Fibroblast of skin of left biceps (primary cell): ENCODE data around the gene NUP205.
A peak's percentile ranks its signal among the peaks of the same experiment; 100 is the strongest.
"Not testable (repeated sequence)": the region's sequence is repeated elsewhere in the genome, so short reads cannot be mapped to it uniquely, and the experiment has no call there.

Experiments used
- DNase-seq, 2 experiments: peaks; one replicate each; pipeline ENCODE4 v3.0.0-alpha.2; 2013; ENCODE audit warnings: low read depth in 2 of 2

The NUP205 gene

GRCh38 chr7:135667626-135668025 lies 109.9 kb downstream of the NUP205 start:
- not testable (repeated sequence) for DNase-seq

GRCh38 chr7:135668852-135669395 lies 111.2 kb downstream of the NUP205 start:
- DNase-seq, result not testable (repeated sequence)

GRCh38 chr7:135669774-135670173 lies 112.1 kb downstream of the NUP205 start:
- no peak for DNase-seq

- no peak for DNase-seq
These were observed 112.5 kb downstream of the NUP205 start for GRCh38 chr7:135670179-135670578.

- peak in 1 of 2 experiments; percentile 41 for DNase-seq
These were observed 115.0 kb downstream of the NUP205 start for GRCh38 chr7:135672560-135673359.

- DNase-seq, result no peak
These were observed 115.6 kb downstream of the NUP205 start for GRCh38 chr7:135673360-135673706.

- peak in 1 of 2 experiments; percentile 38 for DNase-seq
These were observed 121.2 kb downstream of the NUP205 start for GRCh38 chr7:135678612-135679575.

- no peak for DNase-seq
These were observed 124.0 kb downstream of the NUP205 start for GRCh38 chr7:135681762-135682161.

- no peak for DNase-seq
These were observed 124.5 kb downstream of the NUP205 start for GRCh38 chr7:135682191-135682590.

- no peak for DNase-seq
These were observed 125.9 kb downstream of the NUP205 start for GRCh38 chr7:135683609-135684008.

- no peak for DNase-seq
These were observed 126.4 kb downstream of the NUP205 start for GRCh38 chr7:135684136-135684535.

- no peak for DNase-seq
These were observed 127.0 kb downstream of the NUP205 start for GRCh38 chr7:135684699-135685098.

GRCh38 chr7:135685306-135686084 lies 127.8 kb downstream of the NUP205 start:
- no peak for DNase-seq

- DNase-seq, result no peak
These were observed 129.7 kb downstream of the NUP205 start for GRCh38 chr7:135687466-135687865.

- no peak for DNase-seq
These were observed 132.8 kb downstream of the NUP205 start for GRCh38 chr7:135690566-135690965.

- DNase-seq, result no peak
These were observed 134.3 kb downstream of the NUP205 start for GRCh38 chr7:135692055-135692454.

GRCh38 chr7:135692606-135693005 lies 134.9 kb downstream of the NUP205 start:
- not testable (repeated sequence) for DNase-seq

GRCh38 chr7:135693558-135693957 lies 135.8 kb downstream of the NUP205 start:
- no peak for DNase-seq

GRCh38 chr7:135697276-135698049 lies 139.7 kb downstream of the NUP205 start:
- DNase-seq, result no peak
